GM10847 (cell line): ENCODE data around the gene MCUB.

Experiments
- POLR2A ChIP-seq: IDR thresholded peaks from 2 replicates; pipeline ENCODE4 v1.6.1; 2011; ENCODE audit not compliant: insufficient read length; ENCODE audit errors: extremely low read depth

The MCUB gene

GRCh38 chr4:109610489-109610888 lies 50.4 kb downstream of the MCUB start:
- TF ChIP-seq POLR2A, result no peak

DNA sequence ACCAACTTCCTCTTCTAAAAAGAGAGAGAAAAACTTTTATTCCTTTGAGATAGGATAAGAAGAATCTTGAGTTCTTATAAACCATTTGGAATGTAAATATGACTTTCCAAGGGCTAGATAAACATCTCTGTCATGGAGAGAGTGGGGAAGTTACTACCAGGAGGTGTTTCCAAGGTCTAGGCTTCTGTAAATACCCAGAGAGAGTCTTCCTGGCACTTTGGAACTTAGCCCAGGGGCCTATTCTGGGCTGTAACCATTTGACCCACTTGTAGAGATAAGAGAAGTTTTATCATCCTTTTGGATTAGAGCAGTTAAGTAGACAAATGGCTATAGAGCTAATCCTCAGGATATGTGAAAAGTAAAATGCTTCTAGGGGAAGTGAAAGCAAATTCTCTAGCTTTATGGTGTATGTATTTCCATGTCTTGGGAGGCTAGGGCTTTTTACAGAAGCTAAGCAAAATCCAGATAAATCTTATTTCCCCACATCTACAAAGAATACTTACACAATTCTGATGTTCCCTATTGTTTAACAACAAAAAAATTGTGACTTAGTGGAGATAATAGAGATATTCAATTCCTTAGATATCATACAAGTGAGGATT lies 51.1 kb downstream of the MCUB start:
- no peak for TF ChIP-seq POLR2A

DNA sequence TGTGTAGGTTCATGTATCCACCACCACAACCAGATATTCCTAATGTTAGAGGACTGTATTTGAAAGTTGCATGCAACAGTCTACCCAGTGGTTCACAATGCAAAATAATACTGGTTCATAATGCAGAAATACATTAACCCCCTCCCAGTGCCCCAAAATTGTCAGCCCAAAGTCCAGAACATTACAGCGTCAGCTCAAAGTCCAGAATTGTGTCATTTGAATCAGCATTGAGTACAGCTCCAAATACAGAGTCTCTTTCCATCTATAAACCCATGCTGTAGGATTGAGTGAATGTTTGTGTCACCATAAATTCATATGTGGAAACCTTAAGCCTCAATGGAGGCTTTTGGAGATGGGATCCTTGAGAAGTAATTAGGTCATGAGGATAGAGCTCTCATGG lies 54.0 kb downstream of the MCUB start:
- TF ChIP-seq POLR2A, result no peak

GRCh38 chr4:109614466-109614865 lies 54.4 kb downstream of the MCUB start:
- TF ChIP-seq POLR2A, result no peak

GRCh38 chr4:109615742-109616141 lies 55.7 kb downstream of the MCUB start:
- TF ChIP-seq POLR2A, result no peak

- no peak for TF ChIP-seq POLR2A
Observed at GRCh38 chr4:109616243-109616642, 56.2 kb downstream of the MCUB start.

DNA sequence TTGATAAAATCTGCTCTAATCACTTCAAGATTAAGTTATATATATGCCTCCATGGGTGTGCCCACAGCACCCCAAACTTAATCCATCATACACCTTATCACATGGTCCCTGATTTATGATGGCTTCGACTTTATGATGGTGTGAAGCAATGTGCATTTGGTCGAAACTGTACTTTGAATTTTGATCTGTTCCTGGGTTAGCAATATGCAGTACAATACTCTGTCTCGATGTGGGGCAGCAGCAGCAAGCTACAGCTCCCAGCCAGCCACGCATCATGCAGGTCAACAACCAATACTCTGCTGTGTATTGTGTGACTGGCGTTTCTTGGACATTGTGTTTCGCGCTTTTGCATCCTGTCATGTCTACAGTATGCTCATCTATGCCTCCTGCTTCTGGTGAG lies 62.6 kb downstream of the MCUB start:
- no peak for TF ChIP-seq POLR2A

DNA sequence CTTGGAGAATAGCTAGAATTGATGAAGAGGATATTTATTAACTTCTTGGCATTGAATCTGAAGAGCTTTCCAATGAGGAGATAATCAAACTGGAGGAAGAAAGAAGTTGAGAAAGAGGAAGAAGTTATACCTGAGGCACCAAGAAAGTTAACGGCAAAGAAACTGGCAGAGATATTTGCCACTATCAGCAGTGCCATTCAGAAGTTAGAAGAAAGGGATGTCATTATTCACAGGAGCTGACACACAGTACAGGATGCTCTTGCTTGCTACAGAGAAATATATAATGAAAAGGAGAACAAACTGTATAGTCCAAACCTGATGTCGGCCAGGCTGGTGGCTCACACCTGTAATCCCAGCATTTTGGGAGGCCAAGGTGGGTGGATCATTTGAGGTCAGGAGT lies 64.5 kb downstream of the MCUB start:
- no peak for TF ChIP-seq POLR2A

GRCh38 chr4:109627361-109627760 lies 67.3 kb downstream of the MCUB start:
- TF ChIP-seq POLR2A, result no peak

GRCh38 chr4:109629775-109630174 lies 69.7 kb downstream of the MCUB start:
- no peak for TF ChIP-seq POLR2A

GRCh38 chr4:109631532-109632108 lies 71.6 kb downstream of the MCUB start:
- no peak for TF ChIP-seq POLR2A

DNA sequence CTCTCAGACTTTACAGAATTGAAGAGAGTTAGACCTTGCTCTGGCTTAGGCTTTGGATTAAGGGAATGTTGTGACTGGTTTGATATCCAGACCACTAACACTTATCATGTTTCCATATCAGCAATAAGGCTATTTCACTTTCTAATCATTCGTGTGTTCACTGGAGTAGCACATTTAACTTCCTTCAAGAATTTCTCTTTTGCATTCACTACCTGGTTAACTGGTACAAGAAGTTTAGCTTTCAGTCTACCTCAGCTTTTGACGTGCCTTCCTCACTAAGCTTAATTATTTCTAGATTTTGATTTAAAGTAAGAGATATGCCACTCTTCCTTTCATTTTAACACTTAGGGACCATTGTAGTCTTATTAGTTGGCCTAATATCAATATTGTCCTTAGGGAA lies 80.6 kb downstream of the MCUB start:
- no peak for TF ChIP-seq POLR2A

DNA sequence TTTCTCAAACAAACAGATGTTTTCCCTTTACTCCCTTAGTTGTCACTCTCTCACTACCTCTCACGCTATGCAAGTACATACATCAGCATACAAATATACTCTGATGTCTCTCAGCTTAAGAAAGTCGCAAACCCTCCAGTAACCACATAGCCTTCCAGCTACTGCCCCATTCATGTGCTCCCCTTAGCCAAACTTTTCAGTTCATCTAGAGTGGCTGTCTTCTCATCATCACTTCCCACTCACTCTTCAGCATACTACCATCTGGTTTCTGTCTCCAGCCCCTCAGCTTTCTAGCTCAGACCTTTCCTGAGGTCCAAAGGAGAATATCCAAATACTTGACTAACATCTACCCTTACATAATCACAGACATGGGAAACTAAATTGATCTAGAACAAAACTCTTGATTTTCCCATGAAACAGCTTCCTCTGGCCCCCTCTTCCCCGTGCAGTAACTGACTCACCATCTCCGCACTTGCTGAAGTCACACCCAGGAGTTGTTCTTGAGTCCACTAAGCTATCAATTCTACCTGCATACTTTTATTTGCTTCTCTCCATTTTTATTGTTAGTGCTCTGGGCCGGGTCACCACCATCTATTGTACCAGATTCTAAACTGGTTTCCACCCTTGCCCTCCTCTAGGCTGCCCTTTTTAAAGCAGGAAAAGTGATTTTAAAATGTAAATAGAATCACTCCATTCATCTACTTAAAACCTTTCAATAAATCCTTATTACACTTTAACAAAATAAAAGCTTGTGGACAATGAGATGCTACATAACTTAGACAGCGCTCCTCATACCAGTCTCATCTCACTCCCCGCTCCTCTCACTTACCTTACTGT lies 86.0 kb downstream of the MCUB start:
- no peak for TF ChIP-seq POLR2A

DNA sequence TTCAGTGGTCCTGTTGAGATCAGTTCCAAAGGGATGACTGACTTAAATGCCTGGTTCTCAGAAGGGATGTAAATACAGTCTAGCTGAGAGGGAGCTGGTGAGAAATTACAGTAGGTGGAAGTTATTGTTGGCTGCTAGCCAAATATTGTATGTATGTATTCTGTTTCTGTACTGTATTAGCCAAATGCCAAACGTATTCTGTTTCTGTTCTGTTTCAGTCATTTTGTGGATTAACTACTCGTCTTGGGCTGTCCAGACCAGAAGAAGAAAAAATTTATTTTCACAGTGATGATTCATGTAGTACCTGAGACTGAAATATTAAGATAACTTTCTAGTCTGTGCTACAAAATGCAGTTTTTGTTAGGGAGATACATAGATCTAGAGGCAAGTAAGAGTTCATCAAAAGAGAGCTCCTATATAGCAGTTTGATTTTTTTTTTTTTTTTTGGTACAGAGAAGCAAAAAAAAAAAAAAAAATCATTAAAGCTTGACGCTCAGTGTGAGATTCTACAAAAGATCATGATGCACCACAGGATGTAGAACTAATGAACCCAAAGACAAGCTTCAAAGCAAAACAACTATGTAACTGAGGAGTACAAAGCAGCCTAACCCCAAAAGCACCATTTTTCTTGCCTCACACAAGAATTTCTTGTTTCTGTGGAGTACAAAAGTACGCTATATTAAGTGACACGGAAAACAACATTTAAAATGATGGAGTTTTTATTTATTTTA lies 88.4 kb downstream of the MCUB start:
- TF ChIP-seq POLR2A, result no peak

- TF ChIP-seq POLR2A, result no peak
Observed at GRCh38 chr4:109648997-109649575, 89.0 kb downstream of the MCUB start.
